Esophagus muscularis mucosa (tissue), 4 donors: ENCODE results near the gene ASAP2. TPM values are rescaled to one million over a fixed set of nuclear protein-coding genes. Genes with fewer than 3 reads are reported as not detected.

ENCODE experiments used
- DNase-seq: peaks from one replicate; pipeline ENCODE4 v3.0.0-alpha.2; 2017; ENCODE audit errors: extremely low spot score
- H3K27ac ChIP-seq, 4 donors: fragments of 200-600 bp; sonication (generic); replicated peaks in 1 of 4; 1 replicate in 3 of 4; 2 replicates in 1 of 4; pipeline ENCODE4 v1.5.1; 2016 to 2019; ENCODE audit warnings: mild to moderate bottlenecking in 1 of 4
- H3K27me3 ChIP-seq, 4 donors: fragments of 200-600 bp; sonication (generic); one replicate each; pipeline versions ENCODE4 v1.5.1 to v1.6.0; 2016 to 2019
- H3K36me3 ChIP-seq, 4 donors: fragments of 200-600 bp; sonication (generic); one replicate each; pipeline ENCODE4 v1.5.1; 2016 to 2019
- H3K4me1 ChIP-seq, 4 donors: fragments of 200-600 bp; sonication (generic); one replicate each; pipeline ENCODE4 v1.5.1; 2016 to 2019
- H3K4me3 ChIP-seq, 4 donors: fragments of 200-600 bp; sonication (generic); 1 replicate in 2 of 4; 2 replicates in 2 of 4; pipeline ENCODE4 v1.5.1; 2016 to 2019; ENCODE audit warnings: mild to moderate bottlenecking in 4 of 4, moderate library complexity in 1 of 4
- H3K9me3 ChIP-seq, 4 donors: fragments of 200-600 bp; sonication (generic); 1 replicate in 3 of 4; 2 replicates in 1 of 4; pipeline ENCODE4 v1.5.1; 2016 to 2019
- EP300 ChIP-seq: sonication (generic); formaldehyde crosslinking; IDR thresholded peaks from one replicate; pipeline ENCODE4 v1.6.1; 2017; ENCODE audit warnings: antibody characterized with exemption
- POLR2A ChIP-seq: fragments of 450-650 bp; IDR thresholded peaks from one replicate; pipeline ENCODE4 v1.6.1; 2017; ENCODE audit warnings: antibody characterized with exemption, moderate library complexity, mild to moderate bottlenecking, low read depth
- POLR2AphosphoS5 ChIP-seq, 2 donors: sonication (generic); formaldehyde crosslinking; IDR thresholded peaks; one replicate each; pipeline ENCODE4 v1.6.1; 2017; ENCODE audit warnings: antibody characterized with exemption in 2 of 2
- WGBS: methylation state at CpG from one replicate; pipeline ENCODE4 v1.1.5; 2018; 5-methylcytosine and 5-hydroxymethylcytosine counted together
- intact Hi-C: fragments of 100-400 bp; cut with DNase I; formaldehyde crosslinking; loops from one replicate; pipeline ENCODE4 v1.15.1; 2023
- total RNA-seq, 4 donors: library from RNA; depleted of rRNA; stranded (reverse); fragments of >200 nt; gene quantifications; one replicate each; pipeline versions ENCODE4 v1.1.0 to v1.2.1, GENCODE V29; 2016
- TF ChIP-seq, protein P1 (sequence below), 3 experiments: fragments of 200-600 bp in 2 of 3; fragments of 450-650 bp in 1 of 3; sonication (generic) in 2 of 3; IDR thresholded peaks; one replicate each; pipeline ENCODE4 v1.5.1; 2017 to 2019; ENCODE audit warnings: antibody characterized with exemption in 3 of 3, mild to moderate bottlenecking in 2 of 3, moderate library complexity in 1 of 3

Gene ASAP2
- total RNA-seq, 4 donors from 2014 or later, result 18.7 to 24.0 (median 21.3) TPM

GRCh38 chr2:9271691-9272090 lies 65.1 kb downstream of the ASAP2 start:
- DNase-seq, result no peak
- no peak overlapping the region for H3K27ac ChIP-seq
- intact Hi-C loops, result no loop called here

DNA sequence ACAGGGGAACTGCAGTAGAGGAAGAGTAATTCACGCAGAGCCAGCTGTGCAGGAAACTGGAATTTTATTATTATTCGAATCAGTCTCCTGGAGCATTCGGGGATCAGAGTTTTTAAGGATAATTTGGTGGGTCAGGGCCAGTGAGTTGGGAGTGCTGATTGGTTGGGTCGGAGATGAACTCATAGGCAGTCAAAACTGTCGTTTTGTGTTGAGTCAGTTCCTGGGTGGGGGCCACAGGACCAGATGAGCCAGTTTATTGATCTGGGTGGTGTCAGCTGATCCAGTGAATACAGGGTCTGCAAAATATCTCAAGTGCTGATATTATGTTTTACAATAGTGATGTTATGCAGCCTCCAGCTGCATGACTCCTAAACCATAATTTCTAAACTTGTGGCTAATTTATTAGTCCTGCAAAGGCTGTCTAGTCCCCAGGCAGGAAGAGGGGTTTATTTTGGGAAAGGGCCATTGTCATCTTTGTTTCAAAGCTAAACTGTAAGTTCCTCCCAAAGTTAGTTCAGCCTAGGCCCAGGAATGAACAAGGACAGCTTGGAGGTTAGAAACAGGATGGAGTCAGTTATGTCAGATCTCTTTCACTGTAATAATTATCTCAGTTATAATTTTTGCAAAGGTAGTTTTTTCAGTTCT lies 67.0 kb downstream of the ASAP2 start:
- 79% methylated on average over 5 of the region's 5 CpGs for WGBS
- intact Hi-C loops, result no loop called here

More at GRCh38 chr2:9271691-9272090, 65.1 kb downstream of the ASAP2 start:
- no peaks in the 10 kb centered on the region for H3K9me3 ChIP-seq
- H3K36me3 ChIP-seq, result no peaks in the 10 kb centered on the region
- no peaks in the 10 kb centered on the region for H3K27me3 ChIP-seq
- TF ChIP-seq POLR2A (no peak), EP300 (no peak), POLR2AphosphoS5 (IDR thresholded peaks at IDR 0.05) (no peak)
- no peak overlapping the region for H3K4me3 ChIP-seq
- H3K4me1 ChIP-seq, result peaks cover 26 to 38% (median 35%) of the 10 kb centered on the region in 4 donors
- WGBS, result 97% methylated on average over 5 of the region's 5 CpGs

DNA sequence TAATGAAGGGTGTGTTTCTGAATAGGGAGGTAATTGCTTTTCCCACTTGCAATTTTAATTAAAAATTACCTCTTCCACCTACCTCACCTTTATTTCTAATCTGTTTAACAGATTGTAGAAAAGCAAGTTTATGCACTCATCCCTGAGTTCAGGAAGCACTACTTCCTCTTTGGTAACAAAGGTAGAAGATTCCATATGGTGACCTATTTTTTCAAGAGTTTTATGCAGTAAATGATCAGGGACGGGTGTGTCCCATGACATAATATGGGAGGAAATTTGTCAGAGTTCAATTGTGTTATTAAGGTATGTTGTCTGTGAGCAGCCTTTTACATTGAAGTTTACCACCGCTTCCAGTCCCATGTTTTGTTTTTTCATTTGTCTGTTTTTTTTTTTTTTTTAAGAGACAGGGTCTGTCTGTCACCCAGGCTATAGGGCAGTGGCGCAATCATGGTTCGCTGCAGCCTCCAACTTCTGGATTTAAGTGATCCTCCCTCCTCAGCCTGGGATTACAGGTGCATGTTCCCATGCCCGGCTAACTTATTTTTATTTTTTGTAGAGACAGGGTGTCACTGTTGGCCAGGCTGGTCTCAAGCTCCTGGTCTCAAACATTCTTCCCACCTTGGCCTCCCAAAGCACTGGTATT lies 68.2 kb downstream of the ASAP2 start:
- no peaks in the 10 kb centered on the region for H3K9me3 ChIP-seq
- no peak overlapping the region for H3K27ac ChIP-seq
- H3K4me3 ChIP-seq, result no peak overlapping the region
- intact Hi-C loops, result no loop called here
- peaks cover 0 to 5% (median 0%) of the 10 kb centered on the region in 4 donors for H3K36me3 ChIP-seq
- no peak for DNase-seq
- TF ChIP-seq, protein P1, sequence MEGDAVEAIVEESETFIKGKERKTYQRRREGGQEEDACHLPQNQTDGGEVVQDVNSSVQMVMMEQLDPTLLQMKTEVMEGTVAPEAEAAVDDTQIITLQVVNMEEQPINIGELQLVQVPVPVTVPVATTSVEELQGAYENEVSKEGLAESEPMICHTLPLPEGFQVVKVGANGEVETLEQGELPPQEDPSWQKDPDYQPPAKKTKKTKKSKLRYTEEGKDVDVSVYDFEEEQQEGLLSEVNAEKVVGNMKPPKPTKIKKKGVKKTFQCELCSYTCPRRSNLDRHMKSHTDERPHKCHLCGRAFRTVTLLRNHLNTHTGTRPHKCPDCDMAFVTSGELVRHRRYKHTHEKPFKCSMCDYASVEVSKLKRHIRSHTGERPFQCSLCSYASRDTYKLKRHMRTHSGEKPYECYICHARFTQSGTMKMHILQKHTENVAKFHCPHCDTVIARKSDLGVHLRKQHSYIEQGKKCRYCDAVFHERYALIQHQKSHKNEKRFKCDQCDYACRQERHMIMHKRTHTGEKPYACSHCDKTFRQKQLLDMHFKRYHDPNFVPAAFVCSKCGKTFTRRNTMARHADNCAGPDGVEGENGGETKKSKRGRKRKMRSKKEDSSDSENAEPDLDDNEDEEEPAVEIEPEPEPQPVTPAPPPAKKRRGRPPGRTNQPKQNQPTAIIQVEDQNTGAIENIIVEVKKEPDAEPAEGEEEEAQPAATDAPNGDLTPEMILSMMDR (IDR thresholded peaks at IDR 0.05), result no peak
- TF ChIP-seq POLR2AphosphoS5 (IDR thresholded peaks at IDR 0.05), result no peak
- TF ChIP-seq POLR2A, result no peak
- peaks cover 28 to 37% (median 33%) of the 10 kb centered on the region in 4 donors for H3K4me1 ChIP-seq
- no peaks in the 10 kb centered on the region for H3K27me3 ChIP-seq
- 92% methylated on average over 5 of the region's 5 CpGs for WGBS

More for the DNA sequence above, 67.0 kb downstream of the ASAP2 start:
- Histone ChIP-seq H3K27me3 (no peaks in the 10 kb centered on the region), H3K9me3 (no peaks in the 10 kb centered on the region), H3K36me3 (no peaks in the 10 kb centered on the region), H3K27ac (no peak overlapping the region), H3K4me1 (peaks cover 28 to 43% (median 39%) of the 10 kb centered on the region in 4 donors), H3K4me3 (no peak overlapping the region)
- TF ChIP-seq POLR2AphosphoS5 (IDR thresholded peaks at IDR 0.05), result no peak
- TF ChIP-seq POLR2A, result no peak
- TF ChIP-seq EP300, result no peak
- TF ChIP-seq, protein P1 (IDR thresholded peaks at IDR 0.05), result no peak
- DNase-seq, result no peak

GRCh38 chr2:9275399-9275798 lies 68.8 kb downstream of the ASAP2 start:
- peaks cover 0 to 10% (median 0%) of the 10 kb centered on the region in 4 donors for H3K36me3 ChIP-seq
- TF ChIP-seq EP300 (no peak), POLR2A (no peak), POLR2AphosphoS5 (IDR thresholded peaks at IDR 0.05) (no peak)
- TF ChIP-seq, protein P1 (IDR thresholded peaks at IDR 0.05), result no peak
- H3K4me3 ChIP-seq, result no peak overlapping the region
- H3K4me1 ChIP-seq, result peaks cover 28 to 37% (median 33%) of the 10 kb centered on the region in 4 donors
- no peak for DNase-seq
- H3K9me3 ChIP-seq, result no peaks in the 10 kb centered on the region
- no peak overlapping the region for H3K27ac ChIP-seq
- WGBS, result 68% methylated on average over 3 of the region's 3 CpGs
- H3K27me3 ChIP-seq, result no peaks in the 10 kb centered on the region
- intact Hi-C loops, result no loop called here

GRCh38 chr2:9276074-9276473 lies 69.5 kb downstream of the ASAP2 start:
- no peaks in the 10 kb centered on the region for H3K9me3 ChIP-seq
- DNase-seq, result no peak
- no peak for TF ChIP-seq POLR2A
- TF ChIP-seq, protein P1 (IDR thresholded peaks at IDR 0.05), result no peak
- H3K4me1 ChIP-seq, result peaks cover 28 to 37% (median 33%) of the 10 kb centered on the region in 4 donors
- intact Hi-C loops, result no loop called here
- H3K36me3 ChIP-seq, result peaks cover 0 to 15% (median 0%) of the 10 kb centered on the region in 4 donors
- H3K4me3 ChIP-seq, result no peak overlapping the region
- no peak overlapping the region for H3K27ac ChIP-seq
- no peaks in the 10 kb centered on the region for H3K27me3 ChIP-seq
- WGBS, result 96% methylated on average over 2 of the region's 2 CpGs
